ENCODE measurements around the gene E2F4.

The E2F4 gene

GRCh38 chr16:67173808-67174705, 17.9 kb upstream of the E2F4 start:
- DNase-seq (ENCODE audit: low read depth in 1 of 2, low spot score in 1 of 2) = peak; percentile 45 to 50

GRCh38 chr16:67174706-67175231, 17.2 kb upstream of the E2F4 start:
- no peak for DNase-seq (ENCODE audit: low read depth in 1 of 2, low spot score in 1 of 2)

GRCh38 chr16:67176662-67177061, 15.3 kb upstream of the E2F4 start:
- DNase-seq (ENCODE audit: low read depth in 1 of 2, low spot score in 1 of 2) = no peak

- DNase-seq (ENCODE audit: low read depth in 1 of 2, low spot score in 1 of 2) = peak; percentile 30 to 43
Observed at GRCh38 chr16:67177743-67178699, 13.9 kb upstream of the E2F4 start.

GRCh38 chr16:67179421-67180080, 12.4 kb upstream of the E2F4 start:
- DNase-seq (ENCODE audit: low read depth in 1 of 2, low spot score in 1 of 2) = no peak

GRCh38 chr16:67180166-67180565, 11.8 kb upstream of the E2F4 start:
- no peak for DNase-seq (ENCODE audit: low read depth in 1 of 2, low spot score in 1 of 2)

- DNase-seq (ENCODE audit: low read depth in 1 of 2, low spot score in 1 of 2) = no peak
Observed at GRCh38 chr16:67181346-67181745, 10.6 kb upstream of the E2F4 start.

GRCh38 chr16:67182288-67182687, 9.7 kb upstream of the E2F4 start:
- no peak for DNase-seq (ENCODE audit: low read depth in 1 of 2, low spot score in 1 of 2)

- DNase-seq (ENCODE audit: low read depth in 1 of 2, low spot score in 1 of 2) = no peak
Observed at GRCh38 chr16:67183284-67183626, 8.7 kb upstream of the E2F4 start.

- peak; percentile 75 to 86 for DNase-seq (ENCODE audit: low read depth in 1 of 2, low spot score in 1 of 2)
Observed at GRCh38 chr16:67183627-67184452, 8.1 kb upstream of the E2F4 start, which contains the start of gene MATCAP1. Gene MATCAP1, minus strand, starts transcription at chr16:67183963. Its CDS starts 3,353 bp downstream, at chr16:67180610.

GRCh38 chr16:67184453-67184994, 7.4 kb upstream of the E2F4 start:
- DNase-seq (ENCODE audit: low read depth in 1 of 2, low spot score in 1 of 2) = no peak

- peak; percentile 73 for DNase-seq (ENCODE audit: low read depth in 1 of 2, low spot score in 1 of 2)
Observed at GRCh38 chr16:67184995-67185650, 6.8 kb upstream of the E2F4 start.

GRCh38 chr16:67185651-67186134, 6.3 kb upstream of the E2F4 start:
- DNase-seq (ENCODE audit: low read depth in 1 of 2, low spot score in 1 of 2) = no peak

GRCh38 chr16:67186550-67186950, 5.4 kb upstream of the E2F4 start:
- DNase-seq (ENCODE audit: low read depth in 1 of 2, low spot score in 1 of 2) = no peak

- DNase-seq (ENCODE audit: low read depth in 1 of 2, low spot score in 1 of 2) = no peak
Observed at GRCh38 chr16:67187175-67187890, 4.6 kb upstream of the E2F4 start.

GRCh38 chr16:67188323-67188722, 3.6 kb upstream of the E2F4 start:
- DNase-seq (ENCODE audit: low read depth in 1 of 2, low spot score in 1 of 2) = no peak

- no peak for DNase-seq (ENCODE audit: low read depth in 1 of 2, low spot score in 1 of 2)
Observed at GRCh38 chr16:67188798-67189197, 3.2 kb upstream of the E2F4 start.

- DNase-seq (ENCODE audit: low read depth in 1 of 2, low spot score in 1 of 2) = no peak
Observed at GRCh38 chr16:67190041-67190440, 1.9 kb upstream of the E2F4 start, which contains the start of gene EXOC3L1. Gene EXOC3L1, minus strand, starts transcription at chr16:67190136. Its CDS starts 460 bp downstream, at chr16:67189676.

Data from activated T-helper 1 cell treated with anti-CD3 and anti-CD28 coated beads, Interleukin-2, amount 50 U/mL, for 16 hours (primary cell).